H1 (cell line): Measurements from ENCODE around the gene YWHAQ. TPM values are rescaled to one million over a fixed set of nuclear protein-coding genes. Genes with fewer than 3 reads are reported as not detected.
A peak's percentile ranks its signal among the peaks of the same experiment; 100 is the strongest.

ENCODE experiments used
- CTCF ChIA-PET: fragments of 300-600 bp; sonication (Branson Sonifier 250); formaldehyde crosslinking; loops from one replicate; lab custom pipeline; 2021; ENCODE audit not compliant: partially characterized antibody; lab: Charles Lee
- POLR2A ChIA-PET: fragments of 300-600 bp; sonication (Branson Sonifier 250); formaldehyde crosslinking; loops from one replicate; lab custom pipeline; 2021; ENCODE audit warnings: inconsistent platforms; ENCODE audit not compliant: partially characterized antibody; lab: Charles Lee
- DNase-seq, 2 experiments: peaks; one replicate each; pipeline versions ENCODE4 v3.0.0 to v3.0.0-alpha.2; 2010 to 2022; ENCODE audit warnings: low spot score in 2 of 2, low read depth in 1 of 2, mixed read lengths in 1 of 2
- FAIRE-seq: peaks from 2 replicates; lab custom pipeline; 2011; peaks lifted over from hg19 to GRCh38; lab: Jason Lieb, UNC
- H2AFZ ChIP-seq: 2 replicates; pipeline ENCODE4 v1.8.1; 2012; ENCODE audit warnings: low read length, inconsistent platforms
- H2AK5ac ChIP-seq: 2 replicates; pipeline ENCODE4 v1.6.1; 2013; ENCODE audit warnings: low read depth, low read length
- H2BK120ac ChIP-seq: replicated peaks from 2 replicates; pipeline ENCODE3; 2013; ENCODE audit warnings: low read depth, low read length, inconsistent platforms
- H2BK12ac ChIP-seq: 2 replicates; pipeline ENCODE4 v1.6.1; 2013; ENCODE audit warnings: low read depth, low read length
- H2BK15ac ChIP-seq: 2 replicates; pipeline ENCODE4 v1.6.1; 2013; ENCODE audit warnings: low read length
- H2BK20ac ChIP-seq: 2 replicates; pipeline ENCODE4 v1.6.1; 2013; ENCODE audit warnings: low read length
- H2BK5ac ChIP-seq: 2 replicates; pipeline ENCODE4 v1.6.1; 2013; ENCODE audit warnings: low read depth, low read length
- H3K14ac ChIP-seq: 2 replicates; pipeline ENCODE4 v1.6.1; 2013; ENCODE audit warnings: inconsistent platforms; ENCODE audit not compliant: insufficient read length
- H3K18ac ChIP-seq: 2 replicates; pipeline ENCODE4 v1.6.1; 2013; ENCODE audit warnings: low read length; ENCODE audit errors: extremely low read depth
- H3K23ac ChIP-seq: 2 replicates; pipeline ENCODE4 v1.6.1; 2013; ENCODE audit warnings: inconsistent platforms; ENCODE audit not compliant: insufficient read length
- H3K23me2 ChIP-seq: 2 replicates; pipeline ENCODE4 v1.6.1; 2013; ENCODE audit warnings: low read depth, low read length
- H3K27ac ChIP-seq: 2 replicates; pipeline ENCODE4 v1.6.1; 2011; ENCODE audit warnings: low read depth, low read length, inconsistent platforms
- H3K27me3 ChIP-seq, 4 experiments: replicated peaks in 1 of 4; 1 replicate in 1 of 4; 2 replicates in 3 of 4; pipeline versions ENCODE4 v1.6.1 to v1.8.1; 2011 to 2013; ENCODE audit warnings: low read length in 3 of 4, mild to moderate bottlenecking in 3 of 4, inconsistent platforms in 2 of 4, mixed read lengths in 2 of 4, moderate library complexity in 1 of 4; ENCODE audit not compliant: control insufficient read depth in 3 of 4, insufficient read depth in 3 of 4; ENCODE audit errors: extremely low read depth in 1 of 4
- H3K36me3 ChIP-seq, 4 experiments: 2 replicates each; pipeline versions ENCODE4 v1.6.1 to v1.8.1; 2011 to 2013; ENCODE audit warnings: mild to moderate bottlenecking in 4 of 4, low read length in 3 of 4, moderate library complexity in 2 of 4, control low read depth in 1 of 4, inconsistent platforms in 1 of 4; ENCODE audit not compliant: insufficient read depth in 4 of 4, control insufficient read depth in 2 of 4
- H3K4ac ChIP-seq: replicated peaks from 2 replicates; pipeline ENCODE3; 2013; ENCODE audit warnings: low read length, low read depth, mixed read lengths, inconsistent platforms; ENCODE audit not compliant: insufficient read length
- H3K4me1 ChIP-seq, 4 experiments: replicated peaks in 1 of 4; 1 replicate in 1 of 4; 2 replicates in 3 of 4; pipeline versions ENCODE4 v1.6.1 to v1.8.1; 2011 to 2013; ENCODE audit warnings: low read length in 3 of 4, inconsistent platforms in 2 of 4, mixed read lengths in 1 of 4; ENCODE audit not compliant: insufficient read depth in 4 of 4, control insufficient read depth in 3 of 4
- H3K4me2 ChIP-seq, 2 experiments: 2 replicates each; pipeline versions ENCODE4 v1.6.1 to v1.8.1; 2011 to 2013; ENCODE audit warnings: low read depth in 2 of 2, low read length in 2 of 2, control low read depth in 1 of 2, inconsistent platforms in 1 of 2, mild to moderate bottlenecking in 1 of 2; ENCODE audit not compliant: insufficient read depth in 1 of 2
- H3K4me3 ChIP-seq, 4 experiments: fragments of 200-600, 300-600 bp in 1 of 4; sonication (generic), shearing (Covaris generic), sonication (Bioruptor Twin) in 1 of 4; 2 replicates each; pipeline versions ENCODE4 v1.5.1 to v1.8.1; 2011 to 2016; ENCODE audit warnings: low read length in 4 of 4, low read depth in 3 of 4, control low read depth in 2 of 4, inconsistent platforms in 2 of 4, mild to moderate bottlenecking in 2 of 4, mixed read lengths in 1 of 4, moderate library complexity in 1 of 4; ENCODE audit not compliant: insufficient read depth in 2 of 4; ENCODE audit errors: extremely low read depth in 1 of 4
- H3K56ac ChIP-seq: replicated peaks from 2 replicates; pipeline ENCODE3; 2013; ENCODE audit warnings: low read depth, mild to moderate bottlenecking, mixed read lengths, low read length, inconsistent platforms; ENCODE audit not compliant: insufficient read length
- H3K79me1 ChIP-seq: 2 replicates; pipeline ENCODE4 v1.6.1; 2013; ENCODE audit warnings: low read depth, low read length, control low read depth
- H3K79me2 ChIP-seq, 2 experiments: 2 replicates each; pipeline versions ENCODE4 v1.6.1 to v1.8.1; 2012 to 2013; ENCODE audit warnings: low read length in 2 of 2, mild to moderate bottlenecking in 2 of 2, inconsistent platforms in 1 of 2; ENCODE audit not compliant: insufficient read depth in 2 of 2, control insufficient read depth in 1 of 2
- H3K9ac ChIP-seq, 4 experiments: replicated peaks in 1 of 4; 1 replicate in 1 of 4; 2 replicates in 3 of 4; pipeline versions ENCODE4 v1.6.1 to v1.8.1; 2011 to 2013; ENCODE audit warnings: low read depth in 3 of 4, low read length in 3 of 4, control low read depth in 2 of 4, mild to moderate bottlenecking in 2 of 4, moderate library complexity in 2 of 4, inconsistent platforms in 1 of 4; ENCODE audit errors: extremely low read depth in 1 of 4
- H3K9me3 ChIP-seq, 2 experiments: 2 replicates each; pipeline versions ENCODE4 v1.6.1 to v1.8.1; 2012 to 2013; ENCODE audit warnings: mild to moderate bottlenecking in 2 of 2, moderate library complexity in 2 of 2, control low read depth in 1 of 2, inconsistent platforms in 1 of 2, low read depth in 1 of 2, low read length in 1 of 2, mixed read lengths in 1 of 2; ENCODE audit not compliant: insufficient read depth in 2 of 2
- H4K20me1 ChIP-seq, 2 experiments: replicated peaks in 1 of 2; 2 replicates each; pipeline versions ENCODE3 to v1.8.1; 2011 to 2013; ENCODE audit warnings: inconsistent platforms in 2 of 2, low read length in 2 of 2, mild to moderate bottlenecking in 1 of 2; ENCODE audit not compliant: insufficient read depth in 2 of 2, control insufficient read depth in 1 of 2
- H4K5ac ChIP-seq: 2 replicates; pipeline ENCODE4 v1.6.1; 2013; ENCODE audit warnings: low read length, low read depth, mixed read lengths, inconsistent platforms; ENCODE audit not compliant: insufficient read length
- H4K8ac ChIP-seq: 2 replicates; pipeline ENCODE4 v1.8.0; 2013; ENCODE audit warnings: mild to moderate bottlenecking, moderate library complexity, low read length, inconsistent platforms; ENCODE audit not compliant: insufficient read depth; ENCODE audit errors: extremely low read depth
- H4K91ac ChIP-seq: replicated peaks from 2 replicates; pipeline ENCODE3; 2013; ENCODE audit warnings: low read length, mixed read lengths, inconsistent platforms; ENCODE audit not compliant: insufficient read length
- ASH2L ChIP-seq: fragments of 200-600, 300-600 bp; sonication (generic); IDR thresholded peaks from one replicate; pipeline ENCODE4 v1.7.1; 2017; ENCODE audit warnings: low read length
- BACH1 ChIP-seq: IDR thresholded peaks from 2 replicates; pipeline ENCODE4 v1.6.1; 2012; ENCODE audit warnings: low read length, improper control_type of control experiment
- CHD2 ChIP-seq: IDR thresholded peaks from 2 replicates; pipeline ENCODE4 v1.6.1; 2012; ENCODE audit warnings: low read length, improper control_type of control experiment
- CTBP2 ChIP-seq: IDR thresholded peaks from 2 replicates; pipeline ENCODE4 v1.7.0; 2011; ENCODE audit warnings: borderline replicate concordance, mild to moderate bottlenecking, moderate library complexity, mixed read lengths, low read length; ENCODE audit not compliant: insufficient read depth, insufficient read length
- GABPA ChIP-seq: IDR thresholded peaks from 2 replicates; pipeline ENCODE4 v1.6.1; 2011; ENCODE audit warnings: mild to moderate bottlenecking, low read length, moderate library complexity, borderline replicate concordance; ENCODE audit not compliant: insufficient read depth
- JUN ChIP-seq: IDR thresholded peaks from 2 replicates; pipeline ENCODE4 v1.6.1; 2011; ENCODE audit warnings: low read depth, mild to moderate bottlenecking, improper control_type of control experiment, low read length
- RXRA ChIP-seq: IDR thresholded peaks from 2 replicates; pipeline ENCODE4 v1.6.1; 2011; ENCODE audit warnings: low read depth, mild to moderate bottlenecking, low read length, moderate library complexity; ENCODE audit not compliant: insufficient read depth
- TAF1 ChIP-seq: IDR thresholded peaks from 2 replicates; pipeline ENCODE4 v1.6.1; 2011; ENCODE audit warnings: mild to moderate bottlenecking, low read depth, low read length
- YY1 ChIP-seq: IDR thresholded peaks from 2 replicates; pipeline ENCODE4 v1.6.1; 2011; ENCODE audit warnings: low read depth, mild to moderate bottlenecking, low read length
- WGBS, 2 experiments: shearing (Covaris generic) in 1 of 2; methylation state at CpG; one replicate each; pipeline versions ENCODE4 v1.1.6 to v1.1.7; 2013 to 2015; ENCODE audit warnings: low lambda C conversion rate in 2 of 2, mixed read lengths in 2 of 2, inconsistent platforms in 1 of 2, low coverage in 1 of 2, missing lambda C conversion rate in 1 of 2; ENCODE audit not compliant: insufficient replicate concordance in 2 of 2, insufficient coverage in 1 of 2, insufficient read length in 1 of 2; ENCODE audit errors: extremely low coverage in 1 of 2, missing lambda C conversion rate in 1 of 2; 5-methylcytosine and 5-hydroxymethylcytosine counted together
- polyA plus RNA-seq, 7 experiments: library from polyadenylated mRNA; depleted of rRNA in 3 of 7; stranded (reverse) in 5 of 7; unstranded in 2 of 7; fragments of >200 nt in 5 of 7; fragments of 200-250 nt in 2 of 7; gene quantifications; 1 replicate in 5 of 7; 2 replicates in 1 of 7; 4 replicates in 1 of 7; pipeline versions ENCODE4 v1.2.1 to v1.2.3, GENCODE V29; 2011 to 2013; ENCODE audit warnings: missing spikeins in 2 of 7, mixed read lengths in 2 of 7
- total RNA-seq: library from RNA; stranded (reverse); fragmentation: NEBNext Ultra II Directional; extraction: Animal tissue kit (Norgen Biotek cat#: 25700); gene quantifications from 2 replicates; pipeline ENCODE4 v1.2.1, GENCODE V29; 2021

The YWHAQ gene
- total and polyA plus RNA-seq, 2 of the 8 experiments (the other 6 are each of a cell fraction or from before 2014, with no cell fraction given), result 244 to 480 TPM

GRCh38 chr2:9648821-9649220 is 18.0 kb upstream of the YWHAQ start:
- Histone ChIP-seq H3K4ac (no peak overlapping the region), H4K20me1 (no peaks in the 10 kb centered on the region), H2AK5ac (no peak overlapping the region), H3K14ac (no peak overlapping the region), H4K8ac (no peak overlapping the region; the same call in 1 of the 2 replicates), H2AFZ (no peak overlapping the region), H2BK12ac (0 out of 2 replicates have a peak overlapping the region, but pooled peaks have one; percentile 4), H3K4me3 (no peak overlapping the region), H3K23me2 (peaks cover 6% of the 10 kb centered on the region; the same call in 1 of the 2 replicates), H3K27ac (no peak overlapping the region), H3K27me3 (no peaks in the 10 kb centered on the region), H3K36me3 (no peaks in the 10 kb centered on the region), H2BK20ac (no peak overlapping the region), H2BK120ac (no peak overlapping the region), H4K5ac (no peak overlapping the region), H3K79me2 (no peaks in the 10 kb centered on the region), H3K4me2 (no peak overlapping the region), H4K91ac (peak overlapping the region; percentile 45), H3K9me3 (no peaks in the 10 kb centered on the region), H2BK15ac (0 out of 2 replicates have a peak overlapping the region, but pooled peaks have one; percentile 1), H3K56ac (no peak overlapping the region), H2BK5ac (0 out of 2 replicates have a peak overlapping the region, but pooled peaks have one; percentile 19), H3K23ac (no peak overlapping the region), H3K18ac (no peak overlapping the region), H3K79me1 (no peaks in the 10 kb centered on the region), H3K9ac (no peak overlapping the region), H3K4me1 (peaks cover 2 to 8% (median 3%) of the 10 kb centered on the region in 4 experiments)
- TF ChIP-seq RXRA (no peak), YY1 (no peak), CTBP2 (no peak), ASH2L (no peak), GABPA (no peak), CHD2 (no peak), TAF1 (no peak), BACH1 (no peak), JUN (no peak)
- CTCF ChIA-PET, result interaction anchor here (1.0 to 1.9 kb wide), 4 partner anchors 10 to 122 kb away, joined by 3 to 7 read pairs (median 4); no protein-coding TSS in a partner anchor
- FAIRE-seq (no peak), DNase-seq (no peak)
- POLR2A ChIA-PET, result interaction anchor here (1.5 to 2.5 kb wide), 2 partner anchors 12 to 19 kb away, joined by 4 to 9 read pairs; no protein-coding TSS in a partner anchor
- WGBS, 2 experiments, result 82% methylated on average over 10 of the region's 10 CpGs; no CpG with 5 or more reads in 1 of the 2 experiments
